ENCODE data around the gene PANK4.

GRCh38 chr1:2538872-2539271, 12.5 kb upstream of the PANK4 start:
- TF ChIP-seq TAF1 (IDR thresholded peaks at IDR 0.05; ENCODE audit: borderline replicate concordance, low read depth, low read length) (no peak), USF2 (IDR thresholded peaks at IDR 0.05; ENCODE audit: borderline replicate concordance, low read depth, low read length) (no peak), POLR2A (IDR thresholded peaks at IDR 0.05; ENCODE audit: low read depth, low read length) (no peak), TBL1XR1 (IDR thresholded peaks at IDR 0.05; ENCODE audit: low read depth, low read length) (no peak), POLR2AphosphoS5 (IDR thresholded peaks at IDR 0.05; ENCODE audit: low read length) (no peak), JUND (IDR thresholded peaks at IDR 0.05; ENCODE audit: low read depth, low read length) (no peak), SMAD1 (IDR thresholded peaks at IDR 0.05; ENCODE audit: low read depth, partially characterized antibody) (no peak), NR2C2 (IDR thresholded peaks at IDR 0.05; ENCODE audit: borderline replicate concordance, control insufficient read depth, insufficient read length, low read depth) (no peak), ZNF24 (IDR thresholded peaks at IDR 0.05) (no peak), CTCF (IDR thresholded peaks at IDR 0.05 in 2 of 3, conservative IDR thresholded peaks at IDR 0.05 in 1 of 3; ENCODE audit: control insufficient read depth in 2 of 3, extremely low read depth in 1 of 3, insufficient read depth in 1 of 3, low read depth in 3 of 3, low read length in 3 of 3) (no peak), TCF7 (IDR thresholded peaks at IDR 0.05; ENCODE audit: borderline replicate concordance) (no peak)
- TF ChIP-seq, protein P1, sequence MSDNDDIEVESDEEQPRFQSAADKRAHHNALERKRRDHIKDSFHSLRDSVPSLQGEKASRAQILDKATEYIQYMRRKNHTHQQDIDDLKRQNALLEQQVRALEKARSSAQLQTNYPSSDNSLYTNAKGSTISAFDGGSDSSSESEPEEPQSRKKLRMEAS (IDR thresholded peaks at IDR 0.05; ENCODE audit: low read depth, low read length), result no peak

Measured in GM12878 (cell line).